NCI-H82 treated with DMSO at 0.1 percent for 48 hours (cell line): ENCODE measurements around the gene IL17F.
A peak's percentile ranks its signal among the peaks of the same experiment; 100 is the strongest.

Experiments
- DNase-seq: peaks from one replicate; lab custom pipeline; 2025; ENCODE audit not compliant: unreplicated experiment; lab: John Stamatoyannopoulos, UW

IL17F gene

DNA sequence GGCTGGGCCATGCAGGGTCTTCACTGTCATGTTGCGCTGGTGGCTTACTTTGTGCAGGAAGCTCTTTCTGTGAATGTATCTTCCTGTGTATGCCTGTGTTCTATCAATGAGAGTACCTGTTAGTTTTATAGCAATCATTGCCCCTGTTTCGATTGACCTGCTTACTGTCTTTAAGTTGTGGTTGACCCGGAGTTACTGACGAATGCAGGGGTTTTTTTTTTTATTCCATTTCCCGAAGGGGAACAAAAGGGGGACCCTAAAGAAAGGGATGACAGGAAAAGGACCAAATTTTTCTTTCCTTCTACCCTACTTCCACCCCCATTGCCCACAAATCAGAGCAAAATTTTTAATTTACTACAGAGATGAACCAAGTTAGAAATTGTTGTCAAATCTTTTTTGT, at the start of gene IL17F:
Gene IL17F, minus strand, starts transcription at position 101 of the 400 bp plus-strand sequence. Its CDS starts 71 bp downstream, at position 30.
- no peak for DNase-seq

DNA sequence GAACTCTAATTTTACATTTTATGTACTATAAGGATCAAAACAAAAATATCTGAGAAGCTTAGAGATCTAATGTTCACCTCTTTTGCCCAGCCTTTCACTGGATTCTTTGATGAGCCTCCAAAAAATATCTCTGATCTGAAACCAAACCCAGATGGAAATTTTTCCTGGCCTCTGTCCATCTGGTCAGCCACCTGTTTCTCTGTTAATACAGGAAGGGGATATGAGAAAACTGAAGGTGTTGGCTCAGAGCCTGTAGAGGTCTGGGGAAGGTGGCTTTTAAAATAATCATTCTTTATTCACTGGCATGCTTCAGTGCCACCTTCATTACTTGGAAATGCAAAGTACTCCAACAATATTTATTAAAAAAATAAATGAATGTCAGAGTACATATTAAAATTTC, 48.8 kb upstream of the IL17F start:
- DNase-seq: no peak

DNA sequence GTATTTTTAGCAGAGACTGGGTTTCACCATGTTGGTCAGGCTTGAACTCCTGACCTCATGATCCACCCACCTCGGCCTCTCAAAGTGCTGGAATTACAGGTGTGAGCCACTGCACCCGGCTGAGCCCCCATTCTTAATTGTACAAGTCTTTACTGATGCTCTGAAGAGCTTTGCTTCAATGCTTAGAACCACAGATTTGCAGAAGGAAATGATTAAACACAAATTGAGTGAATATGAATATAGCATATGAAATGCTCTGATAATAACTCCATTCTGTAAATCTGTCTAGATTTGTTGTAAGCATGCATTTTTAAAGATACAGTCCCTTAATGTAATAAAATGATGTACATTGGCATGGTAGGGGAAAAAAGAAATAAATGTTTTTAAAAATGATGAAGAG, 44.5 kb upstream of the IL17F start:
- DNase-seq: no peak

DNA sequence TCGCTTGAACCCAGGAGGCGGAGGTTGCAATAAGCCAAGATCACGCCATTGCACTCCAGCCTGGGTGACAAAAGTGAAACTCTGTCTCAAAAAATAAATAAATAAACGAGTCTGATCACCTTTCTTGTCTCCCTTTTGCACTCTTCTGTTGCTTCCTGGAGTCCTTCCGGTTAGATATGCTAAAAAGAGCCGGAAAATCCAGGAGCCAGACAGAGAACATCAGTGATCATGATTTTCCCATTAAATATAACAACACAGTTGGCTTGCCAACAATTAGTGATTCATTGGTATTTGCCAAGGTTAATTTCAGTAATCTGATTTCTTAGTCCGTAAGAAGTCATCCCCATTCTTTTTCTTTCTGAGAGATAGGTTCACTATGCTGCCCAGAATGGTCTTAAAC, 43.9 kb upstream of the IL17F start:
- no peak for DNase-seq

DNA sequence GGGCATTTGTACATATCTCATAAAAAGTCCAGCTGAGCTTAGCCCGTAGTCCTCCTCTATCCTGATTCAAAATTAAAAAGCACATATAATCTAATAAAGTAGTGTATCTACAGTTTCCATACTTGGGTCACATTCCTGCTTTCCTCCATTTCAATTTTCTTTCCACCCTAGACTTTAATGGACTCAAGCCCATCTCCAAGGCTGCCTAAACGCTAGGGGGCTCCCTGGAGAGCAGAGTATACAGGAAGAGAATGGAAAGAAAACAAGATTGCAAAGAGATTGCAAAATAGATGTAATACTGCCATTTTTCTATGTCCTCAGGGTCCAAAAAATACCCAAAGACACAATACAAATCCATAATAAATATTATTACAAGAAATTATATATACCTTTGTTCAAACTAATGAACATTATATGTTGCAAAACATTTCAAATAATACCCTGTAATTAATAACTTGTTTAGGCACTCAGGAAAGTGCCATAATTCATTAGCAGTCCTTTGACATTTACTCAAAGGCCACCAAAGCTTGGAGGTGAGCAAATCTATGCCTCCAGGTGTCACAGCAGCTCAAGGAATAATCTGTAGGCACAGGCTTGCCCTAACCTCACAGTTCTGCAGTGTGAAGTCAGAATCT, 42.6 kb upstream of the IL17F start:
- DNase-seq: peak; percentile 63

DNA sequence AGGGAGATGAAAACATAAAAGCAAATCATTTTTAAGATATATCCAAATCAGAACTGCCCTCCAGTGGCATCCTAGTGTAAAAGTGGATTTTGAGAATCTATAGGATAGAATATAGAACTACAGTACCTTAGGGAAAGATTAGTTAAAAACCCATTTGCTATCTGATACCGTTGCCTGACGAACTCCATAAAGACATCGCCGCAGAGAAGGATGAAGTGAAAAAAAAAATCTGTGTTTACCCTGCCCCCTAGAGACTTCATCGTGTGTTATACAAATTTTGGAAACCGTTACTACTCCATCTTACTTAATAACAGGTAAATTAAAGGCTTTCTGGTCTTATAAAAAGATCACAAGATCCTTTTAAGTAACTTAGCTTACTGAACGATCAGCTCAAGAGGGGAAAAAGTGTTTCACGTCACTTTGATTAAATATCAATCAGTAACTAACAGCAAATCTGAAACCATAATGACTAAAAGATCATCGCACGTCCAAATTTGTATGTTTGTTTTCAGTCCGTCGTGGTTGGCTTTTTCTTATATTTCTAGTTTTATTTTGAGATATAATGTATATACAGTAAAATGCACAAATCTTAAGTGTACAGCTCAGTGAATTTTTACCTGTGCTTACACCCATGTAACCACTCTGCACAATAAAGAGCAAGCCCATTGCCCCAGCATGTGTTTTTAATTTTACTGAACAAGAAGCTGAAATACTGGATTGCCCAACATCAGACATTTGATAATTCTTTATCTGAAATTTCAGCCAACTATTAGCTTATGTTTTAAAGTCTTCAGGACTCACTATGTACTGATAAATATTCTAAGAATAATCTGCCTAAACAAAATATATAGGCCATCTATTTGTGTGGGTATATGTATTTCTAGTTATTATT, 41.1 kb upstream of the IL17F start:
- peak; percentile 80 for DNase-seq

DNA sequence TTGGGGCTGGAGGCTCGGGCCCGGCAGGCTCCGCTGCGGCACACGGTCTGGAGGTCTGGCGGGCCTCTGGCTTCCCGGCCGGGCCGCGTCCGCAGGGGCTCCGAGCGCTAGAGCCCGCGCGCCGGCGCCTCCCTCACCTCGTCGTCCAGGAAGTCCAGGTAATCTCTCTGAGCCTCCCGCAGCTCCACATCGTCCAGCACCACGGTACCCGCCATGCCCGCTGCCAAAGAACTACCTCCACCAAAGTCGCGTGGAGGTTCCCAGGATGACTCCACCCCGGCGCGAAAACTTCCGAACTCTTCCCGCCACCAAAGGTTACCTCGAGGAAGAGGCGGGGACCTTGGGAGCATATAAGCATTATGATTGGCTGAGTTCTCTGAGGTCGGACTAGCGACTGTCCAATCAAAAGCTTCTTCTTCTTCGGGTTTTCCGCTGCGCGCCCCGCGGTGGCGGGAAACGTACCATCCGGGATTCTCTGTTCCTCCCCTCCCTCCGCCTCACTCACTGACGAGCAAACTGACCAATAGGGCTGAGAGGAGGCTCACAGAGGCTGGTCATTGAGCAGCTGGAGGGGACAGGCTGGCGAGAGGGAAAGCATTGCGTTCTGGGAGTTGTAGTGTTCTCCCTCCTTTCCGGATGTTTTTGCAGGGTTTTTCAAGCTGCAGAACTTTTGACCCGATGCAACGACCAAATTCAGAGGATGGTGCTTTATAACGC, 40.3 kb upstream of the IL17F start, which contains the start of gene MCM3:
Gene MCM3, minus strand, starts transcription at position 283 of the 717 bp plus-strand sequence. Its CDS starts 68 bp downstream, at position 215.
- peak; percentile 99 for DNase-seq

DNA sequence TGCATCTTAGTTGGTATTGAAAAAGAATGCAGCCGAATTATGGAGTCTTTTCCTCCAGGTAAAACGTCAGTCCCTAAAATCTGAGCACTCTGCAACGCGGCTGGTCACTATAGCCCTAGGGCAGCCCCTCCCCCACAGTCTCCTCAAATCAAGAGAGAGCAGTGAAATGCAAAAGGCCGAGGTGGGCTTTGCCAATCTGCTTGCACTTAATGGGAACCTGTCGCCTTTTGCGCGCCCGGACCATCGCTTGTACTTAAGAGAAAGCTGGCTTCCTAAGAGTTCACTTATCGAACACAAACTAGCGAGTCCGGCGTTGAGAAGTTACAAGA, 39.8 kb upstream of the IL17F start:
- peak; percentile 43 for DNase-seq

DNA sequence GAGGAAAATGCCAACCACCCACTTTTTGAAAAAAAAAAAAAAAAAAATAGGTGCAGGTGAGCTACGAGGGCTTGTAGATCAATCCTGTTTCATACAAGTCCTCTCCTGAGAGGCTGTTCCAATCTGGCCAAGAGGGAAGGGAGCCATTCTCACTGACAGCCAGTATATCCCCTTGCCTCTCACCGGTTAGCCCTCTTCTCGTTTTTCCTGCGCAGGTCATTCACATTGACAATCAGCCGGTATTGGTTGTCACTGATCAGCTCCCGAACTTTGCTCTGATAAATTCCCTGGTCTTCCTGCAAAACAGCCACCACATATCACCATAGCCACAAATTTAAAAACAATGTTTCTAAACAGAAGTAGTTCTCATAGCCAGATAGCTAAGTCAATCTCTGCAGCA, 38.8 kb upstream of the IL17F start:
- DNase-seq: no peak

DNA sequence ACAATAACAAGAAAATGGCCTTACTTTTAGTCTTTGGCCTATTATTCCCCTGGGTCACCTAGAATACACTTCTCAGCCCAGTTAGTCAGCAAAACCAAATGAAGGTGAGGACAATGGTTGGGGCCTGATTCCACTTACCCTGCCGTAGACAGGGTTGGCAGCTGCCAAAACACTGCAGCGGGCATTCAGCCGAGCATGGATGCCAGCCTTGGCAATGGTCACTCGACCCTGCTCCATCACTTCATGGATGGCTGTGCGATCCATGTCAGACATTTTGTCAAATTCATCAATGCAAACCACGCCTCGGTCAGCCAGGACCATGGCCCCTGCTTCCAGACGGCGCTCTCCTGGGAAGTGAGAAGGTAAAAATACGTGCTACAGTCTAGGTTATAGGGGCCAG, 31.8 kb upstream of the IL17F start:
- DNase-seq: no peak

DNA sequence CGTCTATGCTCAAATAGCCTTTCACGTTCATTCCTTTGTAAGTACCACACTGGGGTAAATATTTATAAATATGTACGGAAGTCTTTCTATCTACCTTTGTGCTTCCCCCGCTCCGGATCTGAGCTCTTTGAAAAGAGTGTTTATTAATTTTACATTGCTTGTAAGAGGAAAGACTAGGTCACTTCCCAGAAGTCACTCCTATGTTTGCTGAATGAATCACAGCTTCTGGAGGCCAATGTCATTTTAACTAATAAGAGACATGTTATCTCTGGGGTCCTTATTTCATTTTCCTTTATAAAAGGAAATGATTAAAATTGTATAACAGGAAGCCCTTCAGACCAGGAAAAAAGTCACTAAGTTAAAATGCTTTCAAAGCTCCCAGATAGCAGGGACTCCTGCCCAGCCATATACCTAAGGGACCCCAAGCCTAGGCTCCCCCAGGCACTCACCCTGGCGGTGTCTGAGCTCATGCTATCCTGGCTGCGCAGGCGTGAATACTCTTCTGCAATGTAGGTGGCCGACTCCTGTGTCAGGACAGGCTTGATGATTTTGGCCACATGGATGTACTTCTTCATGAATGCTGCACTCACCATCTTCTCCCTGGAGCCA, 27.7 kb upstream of the IL17F start:
- no peak for DNase-seq

DNA sequence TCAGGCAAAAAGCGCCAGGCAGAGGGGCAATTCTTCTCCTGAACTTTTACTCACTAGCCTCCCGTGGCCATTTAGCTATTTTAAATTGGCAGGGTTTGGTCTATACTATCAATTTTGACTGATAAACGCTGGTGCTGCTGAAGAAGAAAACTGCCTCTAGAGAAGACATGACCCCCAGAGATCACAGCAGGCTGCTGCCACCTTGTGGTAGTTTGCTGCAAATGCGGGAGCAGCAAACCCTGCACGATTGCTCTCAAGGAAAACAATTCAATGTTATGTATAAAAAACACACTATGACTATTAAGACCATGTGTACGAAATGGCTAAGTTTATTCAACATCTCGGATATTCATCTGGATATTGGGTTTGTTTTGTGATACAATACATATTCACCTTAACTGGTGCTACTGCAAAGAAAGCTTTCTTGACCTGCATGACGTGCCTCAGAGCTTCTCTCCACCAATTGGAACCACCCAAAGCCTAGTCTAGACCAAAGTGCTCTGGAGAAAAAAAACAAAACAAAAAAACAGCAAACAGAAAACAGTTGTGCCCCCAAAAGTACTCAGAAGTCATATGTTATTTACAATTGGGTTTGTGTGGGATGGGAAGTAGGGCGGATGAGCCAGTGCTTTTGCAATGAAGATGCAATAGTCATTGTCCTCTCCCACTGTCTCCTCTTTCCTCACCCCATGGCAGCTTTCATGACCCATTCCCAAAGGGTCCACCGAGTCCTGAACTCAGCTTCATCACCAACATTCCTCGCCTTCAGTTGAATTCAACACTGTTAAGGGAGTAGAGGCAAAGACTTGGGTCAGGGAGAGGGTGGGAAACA, 19.6 kb upstream of the IL17F start:
- peak; percentile 24 for DNase-seq

DNA sequence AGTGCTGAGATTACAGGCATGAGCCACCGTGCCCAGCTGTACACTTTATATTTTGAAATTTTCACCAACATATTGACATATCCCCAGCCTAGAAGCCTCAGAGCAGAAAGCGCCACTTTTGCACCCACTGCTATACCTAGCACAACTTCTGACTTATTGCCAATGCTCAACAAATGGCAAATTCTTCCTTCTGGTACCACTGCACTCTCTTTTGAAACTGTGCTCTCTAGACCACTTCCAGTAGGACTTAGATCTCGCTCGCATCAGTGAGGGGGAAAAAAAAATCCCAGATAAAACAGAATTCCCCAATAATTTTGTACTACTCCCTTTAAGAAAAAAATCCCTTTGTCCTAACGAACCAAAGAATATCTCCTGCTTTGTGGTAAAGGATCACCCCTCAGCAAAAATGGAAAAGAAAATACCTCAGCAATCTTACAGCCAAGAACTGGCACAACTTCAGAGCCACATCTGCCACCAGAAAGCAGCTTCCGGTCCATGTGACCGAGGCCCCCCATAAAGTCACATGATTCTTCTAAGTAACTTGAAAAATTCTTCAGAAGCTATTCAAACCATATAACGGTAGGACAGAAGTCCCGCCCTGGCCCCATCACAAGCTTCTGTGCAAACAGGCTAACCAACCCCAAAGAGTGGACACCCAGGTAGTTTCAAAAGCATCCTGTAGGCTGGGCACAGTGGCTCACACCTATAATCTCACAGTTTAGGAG, 18.5 kb upstream of the IL17F start:
- no peak for DNase-seq

DNA sequence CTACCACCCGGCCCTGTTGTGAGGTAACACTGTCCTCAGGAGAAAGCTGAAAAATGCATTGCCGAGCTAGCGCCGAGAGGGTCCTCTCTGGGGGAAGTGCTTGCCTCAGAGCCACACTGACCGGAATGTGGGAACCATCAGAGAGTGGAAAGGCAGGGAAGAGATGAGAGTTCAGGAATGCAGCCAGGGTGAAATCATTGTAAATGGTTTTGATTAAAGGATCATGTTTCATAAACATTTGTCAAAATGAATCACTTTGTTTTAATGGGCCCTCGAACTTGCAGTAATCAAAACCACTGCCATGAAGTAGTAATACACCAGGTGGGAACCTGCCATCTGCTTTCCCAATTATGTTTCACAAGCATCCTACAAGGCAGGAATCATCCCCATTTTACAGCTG, 16.9 kb upstream of the IL17F start:
- DNase-seq: no peak

DNA sequence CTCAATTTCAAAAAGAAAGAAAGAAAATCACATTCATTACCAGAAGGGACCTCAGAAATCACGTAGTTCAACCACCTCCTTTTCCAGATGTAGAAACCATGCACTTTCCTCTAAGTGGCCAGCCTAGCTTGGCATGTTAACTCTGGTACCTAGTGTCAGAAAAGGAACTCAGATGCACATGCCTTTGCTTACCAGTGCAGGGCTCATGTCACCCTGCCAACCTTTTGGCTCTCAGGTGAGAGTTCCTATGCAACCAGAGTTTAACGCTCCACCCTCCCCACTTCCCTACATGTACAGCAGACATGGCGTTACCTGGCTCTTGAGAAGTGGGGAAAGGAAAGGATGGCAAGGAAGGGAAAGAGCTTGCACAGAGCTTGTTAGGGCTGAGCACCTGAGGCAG, 16.3 kb upstream of the IL17F start:
- no peak for DNase-seq

DNA sequence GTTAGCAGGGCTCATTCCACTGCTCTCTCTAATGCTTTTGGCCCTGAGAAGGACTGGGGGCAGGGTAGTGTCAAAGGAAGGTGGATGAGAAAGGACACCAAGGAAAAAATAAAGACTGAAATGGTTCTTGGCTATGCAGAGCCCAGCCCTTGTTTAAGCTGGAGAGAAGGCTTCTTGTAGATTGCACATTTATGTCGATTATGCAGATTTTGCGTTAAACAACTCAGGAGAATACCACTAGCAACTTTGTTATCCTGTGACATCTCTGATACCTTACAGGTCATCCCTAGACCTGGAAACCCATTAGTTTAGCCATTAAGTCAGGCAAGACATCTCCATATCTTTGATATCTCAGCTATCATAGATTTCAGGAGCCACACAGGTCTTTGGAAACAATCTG, 11.1 kb upstream of the IL17F start:
- DNase-seq: no peak

DNA sequence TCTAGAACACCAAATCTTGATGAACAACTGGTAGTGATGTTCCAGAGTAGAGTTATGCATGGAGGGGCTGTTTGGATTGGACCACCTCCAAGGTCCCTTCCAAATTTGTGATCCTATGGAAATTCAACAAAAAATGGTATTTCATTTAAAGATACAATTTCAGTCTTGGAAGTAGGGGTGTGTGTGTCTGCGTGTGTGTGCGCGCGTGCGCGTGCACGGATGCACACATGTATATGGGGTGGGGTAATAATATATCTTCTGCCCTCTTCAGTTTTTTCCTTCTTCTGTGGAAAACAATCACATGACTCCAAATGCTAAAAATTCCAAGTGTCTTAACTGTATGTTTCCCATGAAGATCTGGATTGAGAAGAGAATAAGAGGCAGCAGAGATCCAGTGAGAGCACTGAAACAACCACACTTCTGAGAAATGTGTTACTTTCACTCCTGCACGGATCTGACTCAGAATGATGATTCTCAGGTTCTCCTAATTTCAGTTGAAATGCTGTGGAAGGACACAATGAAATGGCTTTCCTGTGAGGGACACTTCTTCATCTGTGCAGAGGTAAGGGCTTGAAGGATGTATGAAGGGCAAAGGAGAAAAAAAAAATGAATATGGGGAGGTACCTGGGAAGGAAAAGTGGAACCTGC, 10.6 kb upstream of the IL17F start:
- no peak for DNase-seq

DNA sequence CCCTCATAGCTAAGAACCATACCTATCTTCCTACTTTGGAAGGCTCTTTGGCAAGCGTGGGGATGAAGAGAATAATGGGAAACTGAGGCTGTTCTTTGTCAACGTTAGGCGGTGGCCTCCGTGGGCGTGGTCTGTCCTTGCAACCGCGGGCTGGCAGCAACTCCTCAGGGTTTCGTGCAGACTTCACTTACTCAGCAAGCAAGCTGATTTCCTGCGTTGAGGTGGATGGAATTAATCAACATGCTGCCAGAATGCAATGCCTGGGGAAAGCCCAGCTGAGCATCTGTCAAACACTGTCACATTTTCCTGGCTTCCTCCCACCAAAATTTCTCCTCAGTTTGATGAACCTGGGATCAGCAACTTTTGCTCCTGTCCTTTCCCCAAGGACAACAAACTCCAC, 9.2 kb upstream of the IL17F start:
- no peak for DNase-seq

DNA sequence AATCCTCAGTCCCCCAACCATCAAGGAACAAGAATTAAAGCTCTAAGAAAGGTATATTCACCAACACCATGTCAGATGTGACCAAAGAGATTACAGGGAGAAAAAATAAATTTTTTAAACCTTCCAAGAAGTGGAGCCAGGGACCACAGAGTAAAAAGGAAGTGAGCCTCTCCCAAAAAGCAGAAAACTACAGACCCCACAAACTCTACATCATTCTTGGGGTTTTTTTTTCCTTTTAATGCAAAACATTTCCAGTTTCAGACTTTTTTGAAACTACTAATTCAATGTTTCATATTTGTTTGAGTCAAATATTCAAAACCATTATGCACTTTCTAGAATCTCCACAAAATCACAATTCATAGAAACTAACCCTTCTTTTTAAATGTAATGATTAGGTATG, 6.8 kb upstream of the IL17F start:
- no peak for DNase-seq
